H9 (cell line): ENCODE measurements around the gene SLAMF1. TPM values are rescaled to one million over a fixed set of nuclear protein-coding genes. Genes with fewer than 3 reads are reported as not detected.

Experiments
- DNase-seq: peaks from one replicate; pipeline ENCODE4 v3.0.0-alpha.2; 2017
- H2AFZ ChIP-seq: one replicate; pipeline ENCODE4 v1.6.1; 2013; ENCODE audit warnings: mild to moderate bottlenecking, low read length, control low read depth, moderate library complexity
- H2AK5ac ChIP-seq: 2 replicates; pipeline ENCODE4 v1.6.1; 2013; ENCODE audit warnings: low read length, control low read depth, mixed read lengths; ENCODE audit not compliant: insufficient read length
- H2BK120ac ChIP-seq: one replicate; pipeline ENCODE4 v1.6.1; 2013; ENCODE audit warnings: low read depth, mild to moderate bottlenecking, low read length, control low read depth, inconsistent platforms; ENCODE audit not compliant: poor library complexity, severe bottlenecking
- H2BK12ac ChIP-seq: 2 replicates; pipeline ENCODE4 v1.6.1; 2013; ENCODE audit warnings: low read length, control low read depth, mixed read lengths, low read depth; ENCODE audit not compliant: insufficient read length
- H2BK15ac ChIP-seq: 2 replicates; pipeline ENCODE4 v1.6.1; 2013; ENCODE audit warnings: low read depth, low read length, control low read depth
- H2BK20ac ChIP-seq: one replicate; pipeline ENCODE4 v1.6.1; 2013; ENCODE audit warnings: low read depth, mild to moderate bottlenecking, low read length, control low read depth, inconsistent platforms; ENCODE audit not compliant: poor library complexity, severe bottlenecking
- H2BK5ac ChIP-seq: 2 replicates; pipeline ENCODE4 v1.6.1; 2013; ENCODE audit warnings: low read length, control low read depth, mixed read lengths; ENCODE audit not compliant: insufficient read length
- H3K14ac ChIP-seq: 2 replicates; pipeline ENCODE4 v1.6.1; 2013; ENCODE audit warnings: low read length, control low read depth; ENCODE audit not compliant: insufficient read depth
- H3K18ac ChIP-seq: 2 replicates; pipeline ENCODE4 v1.6.1; 2013; ENCODE audit warnings: low read depth, mild to moderate bottlenecking, mixed read lengths, low read length, control low read depth; ENCODE audit not compliant: insufficient read length
- H3K23ac ChIP-seq: 2 replicates; pipeline ENCODE4 v1.6.1; 2013; ENCODE audit warnings: low read length, control low read depth, mixed read lengths, low read depth; ENCODE audit not compliant: insufficient read length
- H3K23me2 ChIP-seq: 2 replicates; pipeline ENCODE4 v1.6.1; 2013; ENCODE audit warnings: low read depth, mild to moderate bottlenecking, mixed read lengths, low read length, control low read depth; ENCODE audit not compliant: insufficient read length, poor library complexity, severe bottlenecking
- H3K27ac ChIP-seq: 2 replicates; pipeline ENCODE4 v1.5.1; 2013; ENCODE audit warnings: low read length, control low read depth, mixed read lengths, low read depth; ENCODE audit not compliant: insufficient read length
- H3K27me3 ChIP-seq: 2 replicates; pipeline ENCODE4 v1.6.1; 2013; ENCODE audit warnings: low read length, control low read depth, inconsistent platforms; ENCODE audit not compliant: insufficient read depth
- H3K4ac ChIP-seq: 2 replicates; pipeline ENCODE4 v1.6.1; 2013; ENCODE audit warnings: low read depth, mild to moderate bottlenecking, control low read depth, inconsistent platforms, low read length, moderate library complexity
- H3K4me1 ChIP-seq: 2 replicates; pipeline ENCODE4 v1.6.1; 2013; ENCODE audit warnings: low read length, control low read depth, inconsistent platforms; ENCODE audit not compliant: insufficient read depth
- H3K4me2 ChIP-seq: 2 replicates; pipeline ENCODE4 v1.6.1; 2013; ENCODE audit warnings: low read length, control low read depth, mixed read lengths; ENCODE audit not compliant: insufficient read length, insufficient read depth
- H3K56ac ChIP-seq: 2 replicates; pipeline ENCODE4 v1.6.1; 2013; ENCODE audit warnings: low read depth, mild to moderate bottlenecking, mixed read lengths, low read length, control low read depth; ENCODE audit not compliant: insufficient read length
- H3K79me1 ChIP-seq: 2 replicates; pipeline ENCODE4 v1.6.1; 2013; ENCODE audit warnings: low read depth, mild to moderate bottlenecking, moderate library complexity, low read length, control low read depth, inconsistent platforms; ENCODE audit not compliant: insufficient read depth, poor library complexity, severe bottlenecking
- H3K79me2 ChIP-seq: 2 replicates; pipeline ENCODE4 v1.6.1; 2013; ENCODE audit warnings: low read length, control low read depth, inconsistent platforms; ENCODE audit not compliant: insufficient read depth
- H3K9ac ChIP-seq: 2 replicates; pipeline ENCODE4 v1.6.1; 2013; ENCODE audit warnings: low read length, control low read depth, mixed read lengths; ENCODE audit not compliant: insufficient read length; ENCODE audit errors: extremely low read depth
- H3K9me3 ChIP-seq: one replicate; pipeline ENCODE4 v1.6.1; 2013; ENCODE audit warnings: low read depth, low read length, inconsistent platforms; ENCODE audit not compliant: control insufficient read depth
- H3T11ph ChIP-seq: one replicate; pipeline ENCODE4 v1.6.1; 2013; ENCODE audit warnings: mild to moderate bottlenecking, low read length, control low read depth, inconsistent platforms
- H4K20me1 ChIP-seq: one replicate; pipeline ENCODE4 v1.6.1; 2013; ENCODE audit not compliant: control insufficient read depth, insufficient read length, insufficient read depth
- H4K5ac ChIP-seq: 2 replicates; pipeline ENCODE4 v1.6.1; 2013; ENCODE audit warnings: low read depth, mild to moderate bottlenecking, mixed read lengths, low read length, control low read depth; ENCODE audit not compliant: insufficient read length
- H4K8ac ChIP-seq: replicated peaks from 2 replicates; pipeline ENCODE4 v1.6.1; 2013; ENCODE audit warnings: low read length, control low read depth, mixed read lengths, low read depth; ENCODE audit not compliant: insufficient read length
- H4K91ac ChIP-seq: 2 replicates; pipeline ENCODE4 v1.6.1; 2013; ENCODE audit warnings: low read depth, mild to moderate bottlenecking, moderate library complexity, mixed read lengths, low read length, control low read depth; ENCODE audit not compliant: insufficient read length
- H3K27ac Mint-ChIP-seq, 3 experiments: 2 replicates in 2 of 3; 3 replicates in 1 of 3; pipeline ENCODE4 v1.8.0; 2020 to 2021; ENCODE audit warnings: mixed read lengths in 3 of 3, mild to moderate bottlenecking in 1 of 3, moderate library complexity in 1 of 3
- H3K27me3 Mint-ChIP-seq: 2 replicates; pipeline ENCODE4 v1.8.0; 2021; ENCODE audit warnings: low read depth, mild to moderate bottlenecking, moderate library complexity, mixed read lengths
- H3K36me3 Mint-ChIP-seq, 3 experiments: 2 replicates in 2 of 3; 3 replicates in 1 of 3; pipeline ENCODE4 v1.8.0; 2020 to 2021; ENCODE audit warnings: low read depth in 3 of 3, mixed read lengths in 3 of 3; ENCODE audit not compliant: insufficient read depth in 1 of 3
- H3K4me1 Mint-ChIP-seq, 2 experiments: 2 replicates each; pipeline ENCODE4 v1.8.0; 2020; ENCODE audit warnings: mixed read lengths in 2 of 2
- H3K4me3 Mint-ChIP-seq, 2 experiments: 2 replicates in 1 of 2; 3 replicates in 1 of 2; pipeline ENCODE4 v1.8.0; 2020 to 2021; ENCODE audit warnings: mild to moderate bottlenecking in 2 of 2, mixed read lengths in 2 of 2, moderate library complexity in 1 of 2
- H3K9me3 Mint-ChIP-seq, 2 experiments: 2 replicates in 1 of 2; 3 replicates in 1 of 2; pipeline ENCODE4 v1.8.0; 2020; ENCODE audit warnings: mild to moderate bottlenecking in 2 of 2, mixed read lengths in 2 of 2, moderate library complexity in 1 of 2
- CTCF ChIP-seq: fragments of 200-600 bp; sonication (generic); conservative IDR thresholded peaks from 3 replicates; pipeline ENCODE4 v1.8.0; 2021; ENCODE audit warnings: antibody characterized with exemption, mild to moderate bottlenecking
- WGBS: extraction: QIAGEN DNeasy Blood & Tissue Kit; methylation state at CpG from one replicate; pipeline ENCODE4 v1.1.7; 2013; ENCODE audit warnings: missing lambda C conversion rate, low lambda C conversion rate, mixed read lengths; ENCODE audit not compliant: insufficient read length; ENCODE audit errors: extremely low coverage; 5-methylcytosine and 5-hydroxymethylcytosine counted together
- total RNA-seq: library from RNA; stranded (reverse); gene quantifications from 2 replicates; pipeline ENCODE4 v1.2.1, GENCODE V29; 2021

The SLAMF1 gene
- total RNA-seq, 1 experiment from 2014 or later: not detected

GRCh38 chr1:160634543-160635491, 12.0 kb downstream of the SLAMF1 start:
- no peak overlapping the region for H3K27ac Mint-ChIP-seq
- Histone ChIP-seq H3K27me3 (no peaks in the 10 kb centered on the region; the same call in 1 of the 2 replicates), H3K9ac (no peak overlapping the region), H4K8ac (no peak overlapping the region), H3K14ac (no peak overlapping the region), H2BK20ac (no peak overlapping the region), H3K79me2 (no peaks in the 10 kb centered on the region), H2BK15ac (no peak overlapping the region), H4K91ac (no peak overlapping the region), H3K18ac (no peak overlapping the region), H3K4ac (no peak overlapping the region), H3T11ph (no peak overlapping the region), H3K23ac (no peak overlapping the region), H3K27ac (no peak overlapping the region), H3K4me2 (no peak overlapping the region), H2AFZ (no peak overlapping the region), H2BK12ac (no peak overlapping the region), H2BK5ac (no peak overlapping the region), H3K56ac (no peak overlapping the region), H3K4me1 (no peaks in the 10 kb centered on the region; the same call in 1 of the 2 replicates), H3K9me3 (no peaks in the 10 kb centered on the region), H4K20me1 (no peaks in the 10 kb centered on the region), H4K5ac (no peak overlapping the region), H2AK5ac (no peak overlapping the region), H3K23me2 (no peaks in the 10 kb centered on the region), H3K79me1 (no peaks in the 10 kb centered on the region), H2BK120ac (no peak overlapping the region)
- no peaks in the 10 kb centered on the region; a peak in 1 of 5 replicates for H3K9me3 Mint-ChIP-seq
- peaks cover 20% of the 10 kb centered on the region in 2 experiments for H3K4me1 Mint-ChIP-seq
- H3K4me3 Mint-ChIP-seq: no peak overlapping the region
- no peaks in the 10 kb centered on the region; a peak in 1 of 7 replicates for H3K36me3 Mint-ChIP-seq
- TF ChIP-seq CTCF: no peak
- H3K27me3 Mint-ChIP-seq: peaks cover 1% of the 10 kb centered on the region; the same call in 1 of the 2 replicates
- WGBS: no CpG with 5 or more reads among the region's 17 CpGs
- DNase-seq: no peak
